Neuron (in vitro differentiated cells): ENCODE results near the gene TRIM26.
"Not testable (repeated sequence)": the region's sequence is repeated elsewhere in the genome, so short reads cannot be mapped to it uniquely, and the experiment has no call there.

Experiments
- H2AFZ ChIP-seq: one replicate; pipeline ENCODE4 v1.6.1; 2013; ENCODE audit warnings: low read depth, mild to moderate bottlenecking, inconsistent platforms, low read length, moderate library complexity
- H3K27me3 ChIP-seq: one replicate; pipeline ENCODE4 v1.6.1; 2013; ENCODE audit warnings: low read length; ENCODE audit not compliant: insufficient read depth
- H3K36me3 ChIP-seq: one replicate; pipeline ENCODE4 v1.6.1; 2013; ENCODE audit warnings: low read length; ENCODE audit not compliant: insufficient read depth
- H3K4me1 ChIP-seq: one replicate; pipeline ENCODE4 v1.6.1; 2013; ENCODE audit warnings: low read length; ENCODE audit not compliant: insufficient read depth
- H3K4me3 ChIP-seq: 2 replicates; pipeline ENCODE4 v1.5.1; 2013; ENCODE audit warnings: mild to moderate bottlenecking, low read length, moderate library complexity
- H3K9me3 ChIP-seq: one replicate; pipeline ENCODE4 v1.6.1; 2013; ENCODE audit warnings: low read length

TRIM26 gene

DNA sequence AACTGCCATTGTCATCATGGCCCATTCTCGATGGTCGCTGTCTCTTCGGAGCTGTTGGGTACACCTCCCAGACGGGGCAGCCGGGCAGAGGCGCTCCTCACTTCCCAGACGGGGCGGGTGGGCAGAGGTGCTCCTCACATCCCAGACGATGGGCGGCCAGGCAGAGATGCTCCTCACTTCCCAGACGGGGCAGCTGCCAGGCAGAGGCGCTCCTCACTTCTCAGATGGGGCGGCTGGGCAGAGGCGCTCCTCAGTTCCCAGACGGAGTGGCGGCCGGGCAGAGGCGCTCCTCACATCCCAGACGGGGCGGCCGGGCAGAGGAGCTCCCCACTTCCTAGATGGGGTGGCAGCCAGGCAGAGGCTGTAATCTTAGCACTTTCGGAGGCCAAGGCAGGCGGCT, 8.8 kb upstream of the TRIM26 start:
- not testable (repeated sequence) for H3K4me3 ChIP-seq, H3K36me3 ChIP-seq, H3K4me1 ChIP-seq, H3K27me3 ChIP-seq, H2AFZ ChIP-seq, H3K9me3 ChIP-seq

DNA sequence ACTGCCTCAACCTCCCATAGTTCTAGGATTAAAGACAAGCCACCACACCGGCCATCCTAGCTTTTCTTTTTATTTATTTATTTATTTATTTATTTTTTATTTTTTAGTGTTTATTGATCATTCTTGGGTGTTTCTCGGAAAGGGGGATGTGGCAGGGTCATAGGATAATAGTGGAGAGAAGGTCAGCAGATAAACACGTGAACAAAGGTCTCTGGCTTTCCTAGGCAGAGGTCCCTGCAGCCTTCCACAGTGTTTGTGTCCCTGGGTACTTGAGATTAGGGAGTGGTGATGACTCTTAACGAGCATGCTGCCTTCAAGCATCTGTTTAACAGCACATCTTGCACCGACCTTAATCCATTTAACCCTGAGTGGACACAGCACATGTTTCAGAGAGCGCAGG, 8.2 kb upstream of the TRIM26 start:
- not testable (repeated sequence) for H3K27me3 ChIP-seq, H3K4me3 ChIP-seq, H3K4me1 ChIP-seq, H3K36me3 ChIP-seq, H2AFZ ChIP-seq, H3K9me3 ChIP-seq

DNA sequence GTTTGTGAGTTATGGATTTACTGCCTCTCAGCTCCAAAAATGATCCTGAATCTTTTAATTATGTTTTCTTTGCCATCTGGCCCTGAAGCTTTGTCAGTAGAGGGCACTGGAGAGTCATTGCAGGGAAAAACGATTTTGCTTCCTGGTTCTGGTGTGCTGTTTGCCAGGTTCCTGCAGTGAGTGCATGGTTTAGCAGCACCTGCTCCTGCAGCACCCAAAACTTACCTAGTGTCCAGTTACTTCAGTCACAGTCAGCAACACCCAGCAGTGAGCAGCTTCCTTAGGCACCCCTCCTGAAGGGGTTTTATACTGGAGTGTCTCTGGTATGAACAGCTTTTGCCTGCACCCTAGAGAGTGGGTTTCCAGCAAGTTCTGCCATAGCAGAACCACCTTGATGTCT, 6.0 kb upstream of the TRIM26 start:
- H3K36me3 ChIP-seq: no peaks in the 10 kb centered on the region
- peaks cover 6% of the 10 kb centered on the region for H3K9me3 ChIP-seq
- no peaks in the 10 kb centered on the region for H3K4me1 ChIP-seq
- no peak overlapping the region for H2AFZ ChIP-seq
- H3K27me3 ChIP-seq: no peaks in the 10 kb centered on the region
- H3K4me3 ChIP-seq: no peak overlapping the region

DNA sequence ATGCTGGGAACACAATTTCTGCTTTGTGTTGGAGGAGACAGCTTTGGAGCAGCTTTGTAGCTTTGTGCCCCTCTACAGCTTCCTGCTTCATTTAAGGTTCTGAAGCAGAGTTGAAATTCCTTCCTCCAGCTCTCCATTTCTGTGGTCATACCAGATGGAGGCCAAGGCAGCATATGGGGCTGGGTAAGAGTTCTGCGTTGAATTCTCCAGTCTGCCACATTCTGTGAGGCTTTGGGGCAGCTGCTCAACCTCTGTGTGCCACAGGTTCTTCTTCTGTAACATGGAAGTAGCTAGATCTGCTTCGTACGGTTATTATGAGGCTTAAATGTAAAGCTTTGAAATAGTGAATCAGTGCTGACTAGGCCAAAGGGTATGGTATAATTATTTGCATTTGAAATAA, 2.9 kb upstream of the TRIM26 start:
- no peak overlapping the region for H3K4me3 ChIP-seq
- no peak overlapping the region for H2AFZ ChIP-seq
- peaks cover 16% of the 10 kb centered on the region for H3K4me1 ChIP-seq
- H3K9me3 ChIP-seq: no peaks in the 10 kb centered on the region
- H3K27me3 ChIP-seq: no peaks in the 10 kb centered on the region
- no peaks in the 10 kb centered on the region for H3K36me3 ChIP-seq

DNA sequence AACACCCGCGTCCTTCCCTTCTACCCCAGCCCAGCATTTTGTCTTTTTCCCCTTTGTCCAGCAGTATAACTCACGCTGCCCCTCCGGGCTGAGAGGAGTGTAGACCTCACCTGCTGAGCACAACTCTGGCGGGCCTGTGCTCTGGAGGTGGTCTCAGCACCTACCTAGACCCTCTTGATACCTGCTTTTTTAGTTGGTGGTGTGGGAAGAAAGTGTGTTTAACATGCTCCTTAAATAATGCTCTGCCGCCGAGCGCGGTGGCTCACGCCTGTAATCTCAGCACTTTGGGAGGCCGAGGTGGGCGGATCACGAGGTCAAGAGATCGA, 1.4 kb upstream of the TRIM26 start:
- Histone ChIP-seq H3K36me3 (no peaks in the 10 kb centered on the region), H3K9me3 (no peaks in the 10 kb centered on the region), H2AFZ (no peak overlapping the region), H3K4me1 (peaks cover 25% of the 10 kb centered on the region), H3K4me3 (peak overlapping the region; percentile 88), H3K27me3 (no peaks in the 10 kb centered on the region)

DNA sequence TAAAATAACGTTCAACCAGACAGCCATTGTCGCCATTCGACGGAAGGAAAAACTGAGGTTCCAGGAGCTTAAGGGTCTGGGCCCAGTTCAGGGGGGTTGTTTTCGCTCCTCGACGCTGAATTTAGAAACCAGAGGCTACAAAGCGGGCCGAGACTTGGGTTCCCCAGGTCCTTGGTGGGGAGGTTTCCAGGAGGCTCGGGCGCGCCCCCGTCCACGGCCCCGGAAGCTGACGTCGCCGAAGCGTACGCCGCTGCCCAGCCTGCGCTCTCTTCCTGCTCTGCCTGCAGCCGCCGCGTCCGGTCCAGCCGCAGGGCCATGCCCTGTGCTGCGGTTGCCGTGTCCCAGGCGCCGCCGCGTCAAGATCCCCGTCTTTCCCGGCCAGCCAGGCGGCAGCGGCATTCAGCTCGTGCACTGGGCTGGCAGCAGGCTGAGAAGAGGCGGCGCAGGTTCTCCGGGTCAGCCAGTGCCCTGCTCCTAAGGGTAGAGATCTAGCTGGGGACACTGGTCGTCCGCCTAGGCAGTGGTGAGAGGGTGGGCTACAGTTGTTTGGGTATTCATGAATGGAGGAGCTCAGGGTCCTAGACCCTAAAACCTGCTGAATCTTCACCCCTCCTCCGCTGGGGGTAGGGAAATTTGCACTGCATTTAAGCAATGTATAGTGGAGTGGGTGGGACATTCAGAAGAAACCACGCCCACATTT, 901 bp upstream of the TRIM26 start:
- Histone ChIP-seq H3K27me3 (no peaks in the 10 kb centered on the region), H3K9me3 (no peaks in the 10 kb centered on the region)

DNA sequence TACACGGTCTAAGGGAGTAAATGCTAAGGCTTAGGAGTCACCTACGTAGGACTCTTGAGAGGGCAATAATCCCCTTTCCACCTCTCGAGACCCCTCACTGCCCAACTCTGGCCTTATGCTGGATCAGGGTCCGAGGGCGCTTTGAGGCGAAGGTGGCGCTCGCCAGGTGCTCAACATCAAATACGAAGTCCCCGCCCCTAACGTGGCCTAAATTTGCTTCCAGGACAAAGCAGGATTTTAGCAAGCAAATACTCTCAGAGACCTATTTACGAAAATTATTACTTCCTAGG, 406 bp upstream of the TRIM26 start:
- Histone ChIP-seq H3K4me3 (peak overlapping the region; percentile 88), H3K4me1 (peaks cover 25% of the 10 kb centered on the region), H3K9me3 (no peaks in the 10 kb centered on the region), H3K36me3 (no peaks in the 10 kb centered on the region), H2AFZ (peak overlapping the region; percentile 73), H3K27me3 (no peaks in the 10 kb centered on the region)

More for the DNA sequence above, 901 bp upstream of the TRIM26 start:
- Histone ChIP-seq H3K4me1 (peaks cover 25% of the 10 kb centered on the region), H3K4me3 (peak overlapping the region; percentile 88), H2AFZ (peak overlapping the region; percentile 73), H3K36me3 (no peaks in the 10 kb centered on the region)

DNA sequence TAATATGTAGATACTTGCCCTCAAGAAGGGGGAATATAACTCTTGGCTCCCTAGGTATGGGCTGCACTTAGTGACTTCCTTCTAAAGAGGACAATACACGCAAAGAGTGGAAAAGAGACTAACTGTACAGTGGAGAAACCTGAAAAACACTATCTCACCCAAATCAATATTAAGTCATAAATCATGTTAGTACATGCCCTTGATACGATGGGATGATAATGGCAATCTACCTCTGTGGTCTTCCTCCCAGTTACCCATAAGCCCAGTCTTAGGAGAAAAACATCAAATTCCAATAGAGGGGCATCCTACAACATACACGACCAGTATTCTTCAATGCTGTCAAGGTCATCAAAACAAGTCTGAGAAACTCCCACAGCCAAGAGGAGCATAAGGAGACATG, 1.3 kb downstream of the TRIM26 start:
- Histone ChIP-seq H3K36me3 (no peaks in the 10 kb centered on the region), H3K4me3 (peak overlapping the region; percentile 88), H3K4me1 (peaks cover 34% of the 10 kb centered on the region), H3K9me3 (no peaks in the 10 kb centered on the region), H3K27me3 (no peaks in the 10 kb centered on the region), H2AFZ (no peak overlapping the region)

DNA sequence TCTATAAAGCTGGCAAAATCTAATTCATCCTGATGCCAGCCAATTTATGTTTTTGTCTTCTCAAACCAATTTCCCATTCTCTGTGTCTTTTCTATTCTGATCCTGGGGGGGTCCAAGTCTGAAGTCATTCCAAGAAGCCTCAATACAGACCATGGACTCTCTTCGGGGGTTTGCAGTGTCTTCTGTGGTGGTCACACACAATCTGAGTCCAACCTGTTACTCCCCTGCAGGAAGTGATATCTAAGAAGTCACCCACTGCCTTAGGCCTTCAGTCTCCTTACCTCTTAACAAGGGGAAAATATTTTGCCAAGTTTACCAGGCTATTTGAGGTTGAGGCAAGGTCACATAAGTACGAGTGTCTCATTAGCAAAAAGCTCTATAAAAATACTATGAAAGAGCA, 1.9 kb downstream of the TRIM26 start:
- Histone ChIP-seq H3K4me1 (peaks cover 34% of the 10 kb centered on the region), H3K9me3 (no peaks in the 10 kb centered on the region), H2AFZ (no peak overlapping the region), H3K4me3 (peak overlapping the region; percentile 88), H3K27me3 (no peaks in the 10 kb centered on the region), H3K36me3 (no peaks in the 10 kb centered on the region)

DNA sequence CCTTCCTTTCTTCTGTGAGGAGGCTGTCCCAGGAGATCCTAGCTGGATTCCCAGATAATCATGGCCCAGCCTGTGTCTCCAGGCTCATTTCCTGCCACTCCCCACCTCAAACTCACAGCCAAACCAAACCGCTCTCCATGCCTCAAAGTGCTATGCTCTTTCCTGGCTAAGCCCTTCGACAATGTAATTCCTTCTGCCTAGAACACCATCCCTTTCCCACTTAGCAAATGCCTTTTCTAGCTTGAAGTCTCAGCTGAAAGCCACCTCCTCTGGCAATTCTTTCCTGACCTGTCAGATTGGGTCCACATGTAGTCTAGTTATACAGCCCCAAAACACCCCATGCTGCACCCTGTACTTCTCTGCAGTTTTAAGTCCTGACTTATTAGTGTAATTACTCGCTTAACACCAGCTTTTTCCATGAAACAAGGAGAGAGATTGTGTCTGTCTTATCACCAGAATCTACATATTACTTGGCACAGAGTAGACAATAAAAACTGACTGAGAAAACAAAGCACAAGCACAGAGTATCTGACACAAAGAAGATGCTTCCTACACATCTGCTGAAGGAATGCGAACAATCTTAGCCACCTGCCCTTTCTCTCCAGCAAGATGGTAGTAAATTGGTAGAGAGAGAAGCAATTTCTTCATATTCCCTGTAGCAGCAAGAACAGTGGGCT, 5.4 kb downstream of the TRIM26 start:
- peaks cover 8% of the 10 kb centered on the region for H3K36me3 ChIP-seq
- H3K27me3 ChIP-seq: no peaks in the 10 kb centered on the region
- no peak overlapping the region for H3K4me3 ChIP-seq
- no peaks in the 10 kb centered on the region for H3K9me3 ChIP-seq
- no peak overlapping the region for H2AFZ ChIP-seq
- peaks cover 34% of the 10 kb centered on the region for H3K4me1 ChIP-seq

DNA sequence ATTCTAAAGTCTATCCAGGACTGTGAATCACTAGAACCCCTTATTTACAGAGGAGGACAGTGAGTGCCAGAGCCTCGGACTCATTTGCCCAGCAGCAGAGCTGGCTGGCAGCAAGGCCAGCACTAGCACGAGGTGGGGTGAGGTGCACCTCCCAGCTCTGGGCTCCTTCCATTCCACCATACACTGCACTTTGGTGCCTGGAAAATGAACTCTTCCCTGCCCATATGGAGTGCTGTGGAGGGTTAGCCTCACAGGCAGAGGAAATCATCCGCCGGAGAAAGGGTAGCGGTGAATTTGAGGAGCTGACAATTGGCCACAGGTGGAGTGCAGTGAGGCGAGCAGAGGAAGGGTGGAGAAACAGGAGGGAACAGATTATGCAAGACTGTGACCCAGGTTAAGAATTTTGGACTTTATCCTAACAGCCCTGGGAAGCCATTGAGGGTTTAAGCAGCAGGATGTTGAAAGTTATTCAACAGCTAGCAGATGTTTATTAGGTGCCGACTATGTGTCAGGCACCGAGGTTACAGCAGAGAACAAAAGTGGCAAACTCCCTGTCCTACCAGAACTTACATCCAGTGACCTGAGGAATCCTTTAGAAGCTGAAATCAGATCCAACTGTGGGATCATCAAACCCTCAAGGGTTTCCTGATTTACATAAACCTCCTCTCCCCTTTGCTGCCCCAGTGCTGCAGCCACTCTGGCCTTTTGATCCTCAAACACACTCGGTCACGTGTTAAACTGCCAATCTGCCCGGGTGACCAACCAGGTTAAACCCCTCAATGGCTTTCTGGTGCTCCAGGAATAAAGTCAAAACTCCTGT, 6.2 kb downstream of the TRIM26 start:
- no peaks in the 10 kb centered on the region for H3K9me3 ChIP-seq
- no peak overlapping the region for H3K4me3 ChIP-seq
- H3K27me3 ChIP-seq: no peaks in the 10 kb centered on the region
- H3K4me1 ChIP-seq: peaks cover 27% of the 10 kb centered on the region
- no peak overlapping the region for H2AFZ ChIP-seq
- H3K36me3 ChIP-seq: peaks cover 8% of the 10 kb centered on the region

DNA sequence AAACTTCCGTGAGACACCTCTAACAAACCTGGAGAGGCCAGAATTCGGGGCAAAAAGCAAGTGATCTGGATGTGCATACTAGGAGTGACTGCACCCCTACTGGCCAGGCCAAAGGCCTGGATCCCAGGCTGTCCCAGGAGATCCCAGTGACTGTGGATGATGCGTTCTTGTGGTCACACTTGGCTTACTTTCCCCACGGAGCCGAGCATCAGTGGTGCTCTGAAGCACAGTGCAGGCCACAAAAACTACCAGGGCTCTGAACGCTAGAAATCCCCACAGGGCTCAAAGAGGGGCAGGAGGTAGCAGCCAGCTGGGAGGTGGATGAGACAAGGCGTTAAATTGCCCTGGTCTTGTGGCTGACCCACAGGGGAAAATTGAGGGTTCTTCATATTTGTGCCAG, 7.1 kb downstream of the TRIM26 start:
- H3K9me3 ChIP-seq: no peaks in the 10 kb centered on the region
- H3K36me3 ChIP-seq: peaks cover 8% of the 10 kb centered on the region
- H2AFZ ChIP-seq: no peak overlapping the region
- H3K27me3 ChIP-seq: no peaks in the 10 kb centered on the region
- H3K4me3 ChIP-seq: no peak overlapping the region
- peaks cover 19% of the 10 kb centered on the region for H3K4me1 ChIP-seq

DNA sequence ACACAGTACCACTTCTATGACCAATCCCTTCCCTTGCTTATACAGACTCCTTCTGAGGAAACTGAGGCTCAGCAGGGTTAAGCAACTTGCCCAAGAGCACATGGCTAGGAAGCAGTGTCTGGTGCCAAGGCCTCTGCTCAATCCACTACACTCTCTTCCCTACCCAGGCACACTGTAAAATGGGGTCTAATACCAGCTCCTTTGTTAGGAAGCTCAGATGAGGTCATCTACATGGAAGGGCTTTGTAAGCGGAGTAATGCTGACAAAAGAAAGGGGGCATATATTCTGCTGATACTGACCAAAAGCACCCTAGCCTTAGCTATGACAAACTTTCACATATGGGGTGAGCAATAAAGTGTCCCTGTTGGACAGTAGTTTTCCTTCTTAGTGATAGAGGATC, 9.1 kb downstream of the TRIM26 start:
- Histone ChIP-seq H3K4me1 (peaks cover 9% of the 10 kb centered on the region), H3K9me3 (no peaks in the 10 kb centered on the region), H3K4me3 (no peak overlapping the region), H3K36me3 (peaks cover 20% of the 10 kb centered on the region), H3K27me3 (no peaks in the 10 kb centered on the region), H2AFZ (no peak overlapping the region)
